Naive B cell (primary cell): ENCODE results near the gene STIM2. TPM values are rescaled to one million over a fixed set of nuclear protein-coding genes. Genes with fewer than 3 reads are reported as not detected.
"Not testable (repeated sequence)": the region's sequence is repeated elsewhere in the genome, so short reads cannot be mapped to it uniquely, and the experiment has no call there.

Experiments
- ATAC-seq, 2 donors: fragments of 150-1000 bp; cut with Tn5 transposase; 2 replicates each; pipeline ENCODE4 v1.10.0; 2021; ENCODE audit warnings: low read depth in 2 of 2, mild to moderate bottlenecking in 2 of 2, moderate library complexity in 2 of 2
- DNase-seq: peaks from one replicate; pipeline ENCODE4 v3.0.0; 2022
- H3K27ac Mint-ChIP-seq, 6 donors: one replicate each; pipeline ENCODE4 v1.8.0; 2020 to 2022; ENCODE audit warnings: mild to moderate bottlenecking in 6 of 6, mixed read lengths in 6 of 6, moderate library complexity in 5 of 6, inconsistent platforms in 2 of 6
- H3K27me3 Mint-ChIP-seq, 3 donors: one replicate each; pipeline ENCODE4 v1.8.0; 2021 to 2022; ENCODE audit warnings: mixed read lengths in 3 of 3, mild to moderate bottlenecking in 1 of 3
- H3K36me3 Mint-ChIP-seq, 2 donors: one replicate each; pipeline ENCODE4 v1.8.0; 2020 to 2022; ENCODE audit warnings: mixed read lengths in 2 of 2, inconsistent platforms in 1 of 2, mild to moderate bottlenecking in 1 of 2
- H3K4me1 Mint-ChIP-seq, 3 donors: one replicate each; pipeline ENCODE4 v1.8.0; 2020 to 2022; ENCODE audit warnings: mixed read lengths in 3 of 3, inconsistent platforms in 1 of 3, mild to moderate bottlenecking in 1 of 3, moderate library complexity in 1 of 3
- H3K4me3 Mint-ChIP-seq, 8 donors: one replicate each; pipeline ENCODE4 v1.8.0; 2020 to 2022; ENCODE audit warnings: mild to moderate bottlenecking in 8 of 8, mixed read lengths in 8 of 8, moderate library complexity in 8 of 8, inconsistent platforms in 2 of 8
- H3K9me3 Mint-ChIP-seq, 7 donors: one replicate each; pipeline ENCODE4 v1.8.0; 2020 to 2022; ENCODE audit warnings: mixed read lengths in 7 of 7, mild to moderate bottlenecking in 5 of 7, inconsistent platforms in 2 of 7, moderate library complexity in 1 of 7
- polyA plus RNA-seq, 6 donors: library from polyadenylated mRNA; unstranded; fragments of 300-500 nt; fragmentation: Illumina TruSeq; gene quantifications; one replicate each; pipeline ENCODE4 v1.2.3, GENCODE V29; 2021; ENCODE audit warnings: low read depth in 6 of 6

The STIM2 gene
- polyA plus RNA-seq, 6 donors from 2014 or later = 35.5 to 63.2 (median 46.0) TPM

DNA sequence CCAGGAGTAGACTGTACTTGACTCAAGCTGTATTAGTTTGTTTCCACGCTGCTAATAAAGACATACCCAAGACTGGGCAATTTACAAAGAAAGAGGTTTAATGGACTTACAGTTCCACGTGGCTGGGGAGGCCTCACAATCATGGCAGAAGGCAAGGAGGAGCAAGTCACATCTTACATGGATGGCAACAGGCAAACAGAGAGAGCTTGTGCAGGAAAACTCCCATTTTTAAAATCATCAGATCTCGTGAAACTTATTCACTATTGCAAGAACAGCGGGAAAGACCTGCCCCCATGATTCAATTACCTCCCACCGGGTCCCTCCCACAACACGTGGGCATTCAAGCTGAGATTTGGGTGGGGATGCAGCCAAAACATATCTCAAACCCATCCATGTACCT is 37.7 kb upstream of the STIM2 start:
- ATAC-seq, H3K36me3 Mint-ChIP-seq, DNase-seq: not testable (repeated sequence)
- Mint-ChIP-seq H3K27ac (peak overlapping the region; percentile 39 to 93 (median 78)), H3K9me3 (peaks cover 5 to 27% (median 12%) of the 10 kb centered on the region in 7 donors), H3K4me1 (peaks cover 61 to 87% (median 68%) of the 10 kb centered on the region in 3 donors), H3K4me3 (peak overlapping the region; percentile 14 to 88 (median 78)), H3K27me3 (peaks cover 38 to 62% (median 47%) of the 10 kb centered on the region in 3 donors)

DNA sequence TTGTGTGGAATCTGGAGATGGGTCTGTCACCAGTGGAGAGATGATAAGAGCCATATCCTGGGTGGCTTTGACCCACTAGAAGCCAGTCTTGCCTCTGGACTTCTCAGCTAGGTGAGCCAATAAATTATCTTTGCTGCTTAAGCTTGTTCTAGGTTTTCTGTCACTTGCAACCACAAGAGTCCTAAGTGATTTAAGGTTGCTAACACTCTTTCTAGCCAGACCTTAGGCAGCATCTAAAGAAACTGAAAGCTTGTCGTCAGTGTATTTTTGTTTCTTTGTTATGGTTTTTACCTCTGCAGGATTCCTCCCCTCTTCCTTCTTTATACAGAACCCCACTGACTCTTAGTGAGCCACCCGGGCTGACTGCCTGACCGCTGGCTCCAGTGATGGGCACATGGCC is 37.1 kb upstream of the STIM2 start:
- no peak for ATAC-seq
- H3K4me3 Mint-ChIP-seq = peak overlapping the region in 7 of 8 donors; percentile 16 to 76 (median 47)
- no peak for DNase-seq
- H3K9me3 Mint-ChIP-seq = peaks cover 5 to 27% (median 12%) of the 10 kb centered on the region in 7 donors
- peaks cover 4 to 8% of the 10 kb centered on the region in 2 donors for H3K36me3 Mint-ChIP-seq
- H3K27ac Mint-ChIP-seq = peak overlapping the region in 5 of 6 donors; percentile 4 to 84 (median 72)
- H3K27me3 Mint-ChIP-seq = peaks cover 37 to 57% (median 43%) of the 10 kb centered on the region in 3 donors
- H3K4me1 Mint-ChIP-seq = peaks cover 59 to 88% (median 71%) of the 10 kb centered on the region in 3 donors

DNA sequence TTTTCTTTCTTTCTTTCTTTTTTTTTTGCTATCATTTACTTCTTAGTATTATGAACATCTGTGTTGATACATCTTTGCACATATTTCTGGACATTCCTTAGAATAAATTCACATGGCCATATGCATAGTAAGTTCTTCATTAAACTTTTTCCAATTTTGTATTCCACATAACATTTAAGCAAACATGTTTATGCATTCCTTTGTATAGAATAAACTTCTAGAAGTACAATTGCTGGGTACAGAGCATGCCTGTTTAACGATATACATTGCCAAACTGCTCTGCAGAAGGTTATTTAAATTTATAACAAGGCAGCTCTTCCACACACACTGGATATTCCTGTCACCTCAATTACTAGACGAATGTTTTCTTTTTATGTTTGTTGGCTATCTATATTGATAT is 36.0 kb upstream of the STIM2 start:
- Mint-ChIP-seq H3K4me1 (peaks cover 51 to 86% (median 70%) of the 10 kb centered on the region in 3 donors), H3K9me3 (peaks cover 5 to 27% (median 12%) of the 10 kb centered on the region in 7 donors), H3K27ac (peak overlapping the region in 1 of 6 donors; percentile 16), H3K27me3 (peaks cover 26 to 47% (median 32%) of the 10 kb centered on the region in 3 donors), H3K36me3 (peaks cover 4 to 8% of the 10 kb centered on the region in 2 donors), H3K4me3 (no peak overlapping the region)
- ATAC-seq = no peak
- DNase-seq = no peak

DNA sequence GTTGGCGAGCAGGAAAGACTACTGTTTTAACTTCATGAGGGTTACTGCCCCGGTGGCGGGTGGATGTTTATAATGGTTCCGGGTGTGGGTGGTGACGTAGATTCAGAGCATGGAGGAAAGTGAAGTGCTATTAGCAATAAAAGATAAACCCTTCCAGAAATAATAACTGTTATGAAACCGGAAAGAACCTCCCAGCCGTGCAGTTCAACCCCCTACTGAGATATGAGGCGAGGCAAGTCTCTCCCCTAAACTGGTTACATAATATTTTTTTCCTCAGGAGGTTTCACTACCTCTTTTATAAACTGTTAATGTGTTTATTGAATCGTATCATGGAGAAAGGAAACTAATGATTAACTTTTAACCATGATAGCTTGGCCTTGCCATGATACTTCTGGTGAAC is 33.9 kb upstream of the STIM2 start:
- peaks cover 5 to 15% (median 9%) of the 10 kb centered on the region in 7 donors for H3K9me3 Mint-ChIP-seq
- peaks cover 13 to 27% (median 22%) of the 10 kb centered on the region in 3 donors for H3K27me3 Mint-ChIP-seq
- H3K36me3 Mint-ChIP-seq = peaks cover 0 to 8% of the 10 kb centered on the region in 2 donors
- peak overlapping the region; percentile 89 to 98 (median 96) for H3K27ac Mint-ChIP-seq
- peak overlapping the region; percentile 37 to 86 (median 66) for H3K4me3 Mint-ChIP-seq
- DNase-seq (peak; percentile 89), ATAC-seq (peak; percentile 85)
- peaks cover 52 to 96% (median 79%) of the 10 kb centered on the region in 3 donors for H3K4me1 Mint-ChIP-seq

DNA sequence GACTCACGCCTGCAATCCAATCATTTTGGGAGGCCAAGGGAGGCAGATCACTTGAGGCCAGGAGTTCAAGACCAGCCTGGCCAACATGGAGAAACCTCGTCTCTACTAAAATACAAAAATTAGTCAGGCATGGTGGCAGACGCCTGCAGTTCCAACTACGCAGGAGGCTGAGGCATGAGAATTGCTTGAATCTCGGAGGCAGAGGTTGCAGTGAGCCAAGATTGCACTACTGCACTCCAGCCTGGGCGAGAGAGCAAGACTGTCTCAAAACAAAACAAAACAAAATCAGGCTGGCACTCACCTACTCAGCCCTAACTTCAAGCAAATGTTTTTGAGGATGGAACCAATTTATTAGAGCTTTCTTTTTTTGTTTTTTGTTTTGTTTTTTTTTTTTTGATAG is 33.3 kb upstream of the STIM2 start:
- not testable (repeated sequence) for H3K36me3 Mint-ChIP-seq, DNase-seq
- Mint-ChIP-seq H3K4me1 (peaks cover 48 to 96% (median 79%) of the 10 kb centered on the region in 3 donors), H3K4me3 (peak overlapping the region; percentile 37 to 86 (median 66)), H3K27ac (peak overlapping the region; percentile 89 to 98 (median 96)), H3K27me3 (peaks cover 12 to 21% (median 17%) of the 10 kb centered on the region in 3 donors), H3K9me3 (peaks cover 5 to 15% (median 9%) of the 10 kb centered on the region in 7 donors)
- ATAC-seq = peak; percentile 11 to 29

DNA sequence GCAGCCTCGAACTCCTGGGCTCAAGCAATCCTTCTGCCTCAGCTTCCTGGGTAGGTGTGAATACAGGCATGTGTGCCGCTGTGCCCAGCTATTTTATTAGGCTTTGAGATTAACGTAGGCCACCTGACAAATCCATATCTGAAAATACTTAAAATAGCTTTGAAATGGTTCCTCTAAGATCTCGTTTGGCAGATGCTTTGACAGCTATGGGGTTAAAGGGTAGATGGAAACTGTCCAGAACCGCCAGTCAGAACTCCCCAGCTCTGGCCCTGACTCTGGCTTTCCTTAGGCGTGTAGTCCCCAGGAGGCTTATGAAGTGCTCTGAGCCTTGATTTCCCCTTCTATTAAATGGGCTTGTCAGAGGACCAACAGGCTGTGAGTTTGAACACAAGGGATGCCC is 32.8 kb upstream of the STIM2 start:
- DNase-seq (no peak), ATAC-seq (no peak)
- peak overlapping the region in 5 of 8 donors; percentile 12 to 65 (median 38) for H3K4me3 Mint-ChIP-seq
- H3K27me3 Mint-ChIP-seq = peaks cover 8 to 16% (median 13%) of the 10 kb centered on the region in 3 donors
- peaks cover 3 to 12% (median 7%) of the 10 kb centered on the region in 7 donors for H3K9me3 Mint-ChIP-seq
- H3K27ac Mint-ChIP-seq = peak overlapping the region in 3 of 6 donors; percentile 34 to 89 (median 85)
- peaks cover 46 to 96% (median 79%) of the 10 kb centered on the region in 3 donors for H3K4me1 Mint-ChIP-seq
- H3K36me3 Mint-ChIP-seq = peaks cover 0 to 5% of the 10 kb centered on the region in 2 donors

DNA sequence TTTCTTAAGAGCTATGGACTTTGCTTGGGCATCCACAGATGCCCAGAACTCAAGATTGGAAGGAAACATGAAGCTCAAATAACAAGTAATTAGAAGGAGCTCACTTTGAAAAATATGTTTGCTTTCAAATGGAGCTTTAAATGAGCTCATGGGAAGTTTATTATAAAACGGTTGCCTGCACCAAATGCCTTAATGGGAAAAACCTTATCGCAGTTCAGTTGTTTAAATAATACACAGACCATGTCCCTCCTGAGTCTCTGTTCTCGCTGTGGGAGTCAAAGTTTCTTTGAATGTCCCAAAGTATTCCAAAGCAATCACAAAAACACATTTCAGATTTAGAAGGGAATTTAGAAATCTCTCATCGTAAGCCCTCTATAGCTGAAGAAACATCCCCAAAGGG is 31.6 kb upstream of the STIM2 start:
- ATAC-seq = no peak
- Mint-ChIP-seq H3K4me3 (no peak overlapping the region), H3K9me3 (peaks cover 0 to 2% (median 0%) of the 10 kb centered on the region in 7 donors), H3K27ac (no peak overlapping the region), H3K27me3 (peaks cover 0 to 4% (median under 1%) of the 10 kb centered on the region in 3 donors), H3K4me1 (peaks cover 34 to 86% (median 73%) of the 10 kb centered on the region in 3 donors), H3K36me3 (no peaks in the 10 kb centered on the region)
- DNase-seq = no peak

DNA sequence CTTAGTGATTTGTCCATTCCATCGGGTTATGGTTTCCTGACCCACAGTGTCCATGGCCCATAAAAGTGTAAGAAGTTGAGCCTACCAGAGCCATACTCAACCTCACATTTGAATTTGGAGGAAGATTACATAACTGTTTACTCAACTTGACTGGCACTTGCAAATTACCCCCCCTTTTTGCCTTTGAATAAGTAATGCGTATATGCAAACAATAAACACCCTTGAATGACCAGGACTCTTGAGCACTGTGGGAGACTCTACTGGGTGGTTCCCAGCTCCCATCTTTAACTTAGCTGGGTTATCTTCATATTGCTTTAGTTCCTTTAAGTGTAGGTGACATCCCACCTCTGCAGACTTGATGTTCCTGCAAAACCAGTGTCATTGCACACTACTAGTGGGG is 30.6 kb upstream of the STIM2 start:
- ATAC-seq (no peak), DNase-seq (no peak)
- peak overlapping the region in 1 of 6 donors; percentile 40 for H3K27ac Mint-ChIP-seq
- H3K27me3 Mint-ChIP-seq = peaks cover 0 to 7% (median 0%) of the 10 kb centered on the region in 3 donors
- peaks cover 29 to 78% (median 66%) of the 10 kb centered on the region in 3 donors for H3K4me1 Mint-ChIP-seq
- H3K4me3 Mint-ChIP-seq = peak overlapping the region in 1 of 8 donors; percentile 6
- peaks cover 0 to 5% of the 10 kb centered on the region in 2 donors for H3K36me3 Mint-ChIP-seq
- H3K9me3 Mint-ChIP-seq = peaks cover 0 to 10% (median 2%) of the 10 kb centered on the region in 7 donors

DNA sequence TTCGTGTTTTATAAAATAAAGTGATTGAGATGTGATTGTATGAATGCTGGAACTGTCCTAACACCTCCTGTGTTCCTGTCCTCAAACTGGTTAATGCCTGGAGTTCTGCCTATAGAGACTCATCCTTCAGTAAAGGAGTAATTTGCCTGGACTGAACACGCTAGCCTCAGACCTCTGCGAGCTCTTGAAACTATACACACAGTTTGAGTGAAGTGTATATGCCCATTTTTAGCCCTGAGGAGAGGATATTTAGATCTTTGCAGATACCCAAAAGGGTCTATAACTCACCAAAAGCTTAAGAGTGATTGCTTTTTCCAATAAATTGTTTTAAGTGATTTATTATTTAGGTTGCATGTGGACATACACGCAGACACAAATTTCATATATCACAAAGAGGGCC is 29.9 kb upstream of the STIM2 start:
- peaks cover 0 to 7% (median 0%) of the 10 kb centered on the region in 3 donors for H3K27me3 Mint-ChIP-seq
- H3K36me3 Mint-ChIP-seq = peaks cover 0 to 5% of the 10 kb centered on the region in 2 donors
- peak overlapping the region in 1 of 6 donors; percentile 10 for H3K27ac Mint-ChIP-seq
- peaks cover 29 to 71% (median 66%) of the 10 kb centered on the region in 3 donors for H3K4me1 Mint-ChIP-seq
- DNase-seq (no peak), ATAC-seq (no peak)
- peak overlapping the region in 1 of 8 donors; percentile 45 for H3K4me3 Mint-ChIP-seq
- peaks cover 0 to 10% (median 2%) of the 10 kb centered on the region in 7 donors for H3K9me3 Mint-ChIP-seq

DNA sequence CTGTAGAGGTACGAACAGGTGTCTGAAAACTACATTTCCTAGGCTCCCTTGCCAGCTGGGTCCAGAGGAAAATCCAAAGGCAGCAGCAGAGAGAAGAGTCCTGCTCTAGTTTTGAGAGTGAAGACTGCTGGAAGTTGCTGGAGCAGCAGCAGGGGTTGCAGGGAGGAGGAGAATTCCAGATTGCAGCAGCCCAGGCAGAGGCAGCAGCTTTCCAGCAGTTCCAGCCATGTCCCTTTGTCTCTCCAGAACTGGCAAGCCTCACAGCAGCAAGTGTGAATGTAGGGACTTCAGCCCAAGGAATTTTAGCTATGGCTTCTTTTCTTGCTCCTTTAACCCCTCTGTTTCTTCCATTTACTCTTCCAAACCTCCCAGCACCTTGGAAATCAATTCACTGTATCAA is 24.1 kb upstream of the STIM2 start:
- DNase-seq (no peak), ATAC-seq (no peak)
- peaks cover 0 to 18% (median 5%) of the 10 kb centered on the region in 7 donors for H3K9me3 Mint-ChIP-seq
- H3K36me3 Mint-ChIP-seq = peaks cover 0 to 9% of the 10 kb centered on the region in 2 donors
- peaks cover 4 to 19% (median 18%) of the 10 kb centered on the region in 3 donors for H3K4me1 Mint-ChIP-seq
- H3K27ac Mint-ChIP-seq = no peak overlapping the region
- H3K4me3 Mint-ChIP-seq = no peak overlapping the region
- H3K27me3 Mint-ChIP-seq = peaks cover 0 to 19% (median 0%) of the 10 kb centered on the region in 3 donors

DNA sequence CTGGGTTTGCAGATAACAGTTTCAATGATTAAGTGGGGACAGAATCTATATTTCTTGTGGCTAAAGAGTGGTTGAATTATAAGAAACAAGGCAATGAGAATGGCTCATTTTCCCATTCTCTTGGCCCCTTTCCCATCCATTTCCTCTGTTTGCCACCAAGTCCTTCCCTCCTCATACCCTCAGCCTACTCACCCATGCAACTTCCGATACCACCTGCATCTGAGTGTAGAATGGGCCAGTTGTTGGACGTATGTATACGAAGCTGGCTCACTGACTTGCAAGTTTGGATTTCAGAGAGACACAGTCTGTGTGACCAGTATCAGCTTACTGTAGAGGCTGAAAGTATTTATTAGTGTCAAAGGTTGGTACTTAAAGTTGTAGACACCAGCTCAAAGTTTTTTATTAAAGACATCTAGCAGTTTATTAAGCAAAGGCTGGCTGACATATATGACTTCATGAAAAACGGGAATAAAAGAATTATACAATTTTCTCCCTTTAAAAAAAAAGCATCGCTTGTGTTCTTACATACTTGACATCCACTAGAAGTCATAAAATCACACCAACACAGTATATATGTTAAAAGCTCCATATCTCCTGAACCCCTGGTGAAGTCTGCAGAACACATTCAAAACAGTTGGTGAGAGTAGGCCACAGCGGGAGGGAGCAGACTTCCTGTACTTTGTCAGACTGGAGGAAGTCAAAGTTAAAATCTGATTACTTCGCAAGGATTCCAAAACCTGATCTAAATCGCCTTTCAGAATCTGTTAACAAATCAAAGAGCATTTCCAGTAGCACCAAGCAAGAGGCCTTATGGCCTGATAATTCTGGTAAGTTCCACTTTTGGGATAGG is 22.4 kb upstream of the STIM2 start:
- ATAC-seq (no peak), DNase-seq (no peak)
- peaks cover 0 to 4% (median 2%) of the 10 kb centered on the region in 3 donors for H3K4me1 Mint-ChIP-seq
- H3K36me3 Mint-ChIP-seq = peaks cover 0 to 9% of the 10 kb centered on the region in 2 donors
- H3K9me3 Mint-ChIP-seq = peaks cover 0 to 18% (median 5%) of the 10 kb centered on the region in 7 donors
- H3K4me3 Mint-ChIP-seq = peak overlapping the region in 1 of 8 donors; percentile 20
- no peak overlapping the region for H3K27ac Mint-ChIP-seq
- H3K27me3 Mint-ChIP-seq = peaks cover 0 to 19% (median 5%) of the 10 kb centered on the region in 3 donors

DNA sequence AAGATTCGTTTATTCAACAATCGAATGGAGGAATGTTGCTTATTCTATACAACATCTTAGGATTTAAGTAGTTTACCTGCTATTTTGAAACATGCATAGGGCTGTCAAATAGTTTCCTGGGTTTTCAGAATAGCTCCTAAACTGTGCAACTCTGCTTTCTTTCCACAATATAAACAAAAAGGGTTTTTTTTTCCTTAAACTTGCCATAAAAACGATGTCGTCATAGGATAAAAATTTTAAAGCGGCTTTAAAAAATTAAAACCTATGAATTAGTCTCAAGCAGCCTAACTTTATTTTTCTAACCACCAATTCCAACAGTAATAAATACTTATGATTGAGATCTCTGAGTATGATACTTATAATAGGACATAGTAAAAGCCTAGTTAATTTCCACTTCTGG is 21.6 kb upstream of the STIM2 start:
- H3K36me3 Mint-ChIP-seq = peaks cover 0 to 9% of the 10 kb centered on the region in 2 donors
- ATAC-seq = no peak
- peaks cover 0 to 19% (median 5%) of the 10 kb centered on the region in 3 donors for H3K27me3 Mint-ChIP-seq
- no peak for DNase-seq
- H3K9me3 Mint-ChIP-seq = peaks cover 0 to 16% (median 5%) of the 10 kb centered on the region in 7 donors
- no peak overlapping the region for H3K27ac Mint-ChIP-seq
- no peak overlapping the region for H3K4me3 Mint-ChIP-seq
- peaks cover 0 to 4% (median 0%) of the 10 kb centered on the region in 3 donors for H3K4me1 Mint-ChIP-seq

DNA sequence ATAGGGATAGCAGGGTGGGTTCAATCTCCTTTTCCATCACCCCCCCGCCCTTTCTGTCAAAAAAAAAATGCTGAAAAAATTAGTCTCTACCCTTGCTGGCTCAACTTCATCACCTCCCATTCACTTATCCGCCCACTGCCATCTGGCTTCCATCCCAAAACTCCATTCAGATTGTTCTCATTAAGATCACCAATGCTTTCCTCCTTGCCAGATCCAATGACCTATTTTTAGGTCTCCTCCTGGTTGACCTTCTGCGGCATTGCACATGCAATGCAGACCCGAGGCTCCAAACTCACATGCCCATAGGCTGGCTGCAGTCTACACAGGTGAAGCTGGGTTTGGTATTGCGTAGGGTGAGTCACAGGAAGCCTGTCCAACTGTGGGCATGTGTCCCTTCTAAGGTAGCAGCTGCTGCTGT is 21.1 kb upstream of the STIM2 start:
- Mint-ChIP-seq H3K27me3 (peaks cover 0 to 16% (median 5%) of the 10 kb centered on the region in 3 donors), H3K27ac (no peak overlapping the region), H3K4me1 (peaks cover 0 to 4% (median 0%) of the 10 kb centered on the region in 3 donors), H3K4me3 (no peak overlapping the region), H3K36me3 (peaks cover 0 to 7% of the 10 kb centered on the region in 2 donors), H3K9me3 (peaks cover 0 to 11% (median 2%) of the 10 kb centered on the region in 7 donors)
- no peak for DNase-seq
- ATAC-seq = no peak
